Measurements from ENCODE around the gene CFTR.
"Not testable (repeated sequence)": the region's sequence is repeated elsewhere in the genome, so short reads cannot be mapped to it uniquely, and the experiment has no call there.

CFTR gene
- total RNA-seq: 0 to 8.3 (median 0) reads per million in 17 experiments

DNA sequence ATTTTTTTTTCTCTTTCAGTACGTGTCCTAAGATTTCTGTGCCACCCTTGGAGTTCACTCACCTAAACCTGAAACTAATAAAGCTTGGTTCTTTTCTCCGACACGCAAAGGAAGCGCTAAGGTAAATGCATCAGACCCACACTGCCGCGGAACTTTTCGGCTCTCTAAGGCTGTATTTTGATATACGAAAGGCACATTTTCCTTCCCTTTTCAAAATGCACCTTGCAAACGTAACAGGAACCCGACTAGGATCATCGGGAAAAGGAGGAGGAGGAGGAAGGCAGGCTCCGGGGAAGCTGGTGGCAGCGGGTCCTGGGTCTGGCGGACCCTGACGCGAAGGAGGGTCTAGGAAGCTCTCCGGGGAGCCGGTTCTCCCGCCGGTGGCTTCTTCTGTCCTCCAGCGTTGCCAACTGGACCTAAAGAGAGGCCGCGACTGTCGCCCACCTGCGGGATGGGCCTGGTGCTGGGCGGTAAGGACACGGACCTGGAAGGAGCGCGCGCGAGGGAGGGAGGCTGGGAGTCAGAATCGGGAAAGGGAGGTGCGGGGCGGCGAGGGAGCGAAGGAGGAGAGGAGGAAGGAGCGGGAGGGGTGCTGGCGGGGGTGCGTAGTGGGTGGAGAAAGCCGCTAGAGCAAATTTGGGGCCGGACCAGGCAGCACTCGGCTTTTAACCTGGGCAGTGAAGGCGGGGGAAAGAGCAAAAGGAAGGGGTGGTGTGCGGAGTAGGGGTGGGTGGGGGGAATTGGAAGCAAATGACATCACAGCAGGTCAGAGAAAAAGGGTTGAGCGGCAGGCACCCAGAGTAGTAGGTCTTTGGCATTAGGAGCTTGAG lies at the start of gene CFTR:
CFTR (plus strand) TSS at position 801 of the 830 bp plus-strand sequence. CDS start 70 bp downstream, outside the sequence.
- no peak for DNase-seq

DNA sequence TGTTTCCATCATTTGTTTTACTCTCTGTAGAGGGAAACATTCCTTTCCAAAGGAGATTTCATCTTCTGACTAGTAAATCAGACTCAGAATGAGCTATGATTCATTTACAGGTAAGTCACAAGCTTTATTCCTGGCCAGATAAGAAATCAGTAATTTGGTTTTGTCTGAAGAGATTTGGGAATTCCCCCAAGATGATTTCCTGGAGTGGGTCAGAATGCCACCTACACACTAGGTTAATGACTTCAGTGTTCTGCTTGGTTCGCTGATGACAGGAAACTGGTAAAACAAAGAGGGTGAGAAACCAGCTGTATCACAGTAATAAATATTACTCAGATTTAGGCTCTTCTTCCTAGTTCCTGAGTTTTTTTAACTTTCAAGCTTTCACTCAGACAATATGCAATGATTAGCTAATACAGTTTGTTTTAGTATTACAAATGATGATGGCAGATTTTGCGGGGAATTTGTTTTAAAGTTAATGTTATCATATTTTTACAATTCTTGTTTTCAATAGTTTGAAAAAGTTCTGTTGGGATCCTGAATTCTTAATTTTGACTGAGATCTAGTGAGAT lies 44.3 kb upstream of the CFTR start:
- DNase-seq: peak in 1 of 4 experiments; percentile 1

DNA sequence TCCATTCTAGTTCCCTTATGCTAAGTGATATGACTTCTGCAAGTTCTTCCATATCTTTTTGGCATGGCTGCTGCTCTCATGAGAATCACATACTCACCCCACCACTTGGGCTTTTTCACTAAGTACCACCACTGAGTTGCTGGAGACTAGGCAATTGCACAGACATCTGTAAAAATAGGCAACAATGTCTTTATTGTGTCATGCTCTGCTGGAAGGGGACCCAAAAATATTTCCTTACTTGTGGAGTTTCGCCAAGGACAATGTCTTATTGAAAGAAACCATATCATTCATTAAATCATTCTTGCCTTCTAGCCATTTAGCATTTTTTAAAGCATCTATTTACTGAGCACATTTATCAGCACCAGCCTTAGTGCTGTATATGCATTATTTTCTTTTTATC lies 35.2 kb upstream of the CFTR start:
- no peak for DNase-seq

GRCh38 chr7:117445206-117445605 lies 34.6 kb upstream of the CFTR start:
- DNase-seq: no peak

DNA sequence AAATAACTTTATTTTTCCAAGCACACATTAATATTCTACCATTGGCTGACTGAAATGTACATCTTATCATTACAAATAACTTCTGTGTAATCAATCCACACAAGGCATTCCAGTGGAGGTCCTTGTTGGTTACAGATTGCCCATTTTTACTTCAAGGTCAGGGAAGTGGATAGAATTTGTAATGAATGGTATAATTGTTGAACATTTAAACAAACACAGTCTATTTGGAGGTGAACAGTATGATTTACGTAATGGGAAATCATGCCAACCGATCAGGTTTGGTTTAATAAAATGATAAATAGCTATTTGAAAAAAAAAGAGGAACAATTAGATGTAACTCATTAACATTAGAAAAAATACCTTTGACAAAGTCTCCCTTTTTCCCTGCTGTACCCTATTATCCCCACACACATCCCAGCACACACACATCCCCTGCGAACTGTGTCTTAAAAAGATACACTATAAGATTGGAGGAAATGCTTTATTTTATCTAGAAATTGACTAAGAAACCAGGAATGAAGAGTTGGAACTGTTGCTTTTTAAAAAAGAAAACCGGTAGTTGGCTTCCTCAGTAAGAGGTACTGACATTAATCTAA lies 33.5 kb upstream of the CFTR start:
- no peak for DNase-seq

DNA sequence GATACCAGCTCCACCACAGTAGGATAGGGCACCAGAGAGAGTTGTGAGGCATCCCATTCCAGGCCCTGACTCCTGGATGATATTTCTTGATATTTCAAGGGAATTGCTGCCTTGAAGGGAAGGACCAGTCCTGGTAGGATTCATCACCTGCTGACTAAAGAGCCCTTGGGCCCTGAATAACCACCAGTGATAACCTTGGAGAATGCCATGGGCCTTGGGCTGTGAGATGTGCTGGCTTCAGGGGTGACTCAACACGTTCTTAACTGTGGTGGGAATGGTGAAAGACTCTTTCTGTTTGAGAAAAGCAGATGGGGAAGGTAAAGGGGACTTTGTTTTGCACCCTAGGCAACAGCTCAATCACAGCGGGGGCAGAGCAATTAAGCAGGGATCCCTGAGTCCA lies 31.2 kb upstream of the CFTR start:
- DNase-seq: no peak

DNA sequence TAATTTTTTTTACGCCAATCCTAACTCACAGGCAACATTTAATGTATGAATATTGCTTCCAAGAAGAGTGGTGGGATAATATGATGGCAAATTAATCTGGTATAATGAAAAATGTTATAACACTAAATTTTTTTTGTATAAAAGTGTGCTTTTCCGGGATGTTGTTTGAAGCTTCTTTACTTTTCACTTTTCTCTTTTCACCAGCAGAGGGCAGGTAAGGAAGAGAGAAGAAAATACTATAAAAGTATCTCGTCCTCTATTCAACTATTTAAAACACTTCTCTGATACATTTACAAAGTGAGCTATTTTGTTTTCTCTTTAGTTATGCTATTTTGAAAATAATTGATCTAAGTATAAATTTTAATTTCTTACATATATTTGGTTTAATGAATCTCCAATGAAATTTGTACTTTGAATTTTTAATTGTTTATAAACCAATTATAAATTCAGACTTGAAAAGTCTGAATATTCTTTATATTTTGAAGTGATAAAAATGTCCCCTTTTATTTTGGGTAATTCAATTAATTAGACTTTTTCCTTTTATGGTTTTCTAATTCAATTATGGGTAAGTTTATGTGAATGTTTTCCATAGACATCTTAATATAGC lies 20.7 kb upstream of the CFTR start:
- DNase-seq: peak in 3 of 4 experiments; percentile 13 to 66 (median 44)

DNA sequence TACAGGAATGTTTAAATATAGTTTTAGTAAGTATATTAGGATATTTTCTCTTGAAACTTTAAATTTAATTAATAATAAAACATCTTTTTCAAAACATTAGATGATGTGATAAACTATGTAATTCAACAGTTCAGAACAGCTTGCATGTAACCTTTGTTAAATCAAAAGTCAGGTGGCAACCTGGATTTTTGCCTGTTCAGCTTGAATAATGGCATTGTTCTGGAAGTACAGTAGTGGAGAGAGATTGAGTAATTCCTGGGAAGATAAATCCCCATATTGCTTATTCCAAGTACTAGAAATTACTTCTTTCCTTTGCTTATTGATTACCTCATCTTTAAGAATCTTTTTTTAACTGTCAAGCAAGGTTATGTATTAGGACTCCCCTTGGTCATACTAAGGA lies 20.1 kb upstream of the CFTR start:
- no peak for DNase-seq

GRCh38 chr7:117460815-117461214 lies 19.0 kb upstream of the CFTR start:
- DNase-seq: not testable (repeated sequence)

GRCh38 chr7:117468174-117468573 lies 11.7 kb upstream of the CFTR start:
- DNase-seq: no peak

DNA sequence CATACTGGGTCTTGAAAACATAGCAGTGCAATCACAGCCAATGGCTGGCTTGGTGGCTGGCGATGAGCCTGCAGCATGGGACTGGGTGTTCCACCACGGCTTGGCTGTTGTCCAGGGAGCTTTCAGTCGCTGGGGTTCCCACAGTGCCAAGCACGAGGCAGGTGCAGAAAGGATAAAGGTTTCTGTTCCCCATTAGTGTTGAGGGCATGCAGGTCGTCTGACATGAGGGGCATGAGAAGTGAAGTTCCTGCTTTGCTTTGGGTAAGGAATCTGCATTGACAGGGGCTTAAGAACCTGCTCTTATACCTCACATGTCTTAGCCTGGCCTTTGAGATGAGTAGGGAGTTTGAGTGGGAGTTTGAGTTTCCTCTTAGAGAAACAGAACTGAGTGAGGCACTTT lies 9.0 kb upstream of the CFTR start:
- DNase-seq: peak; percentile 7 to 57 (median 44)

DNA sequence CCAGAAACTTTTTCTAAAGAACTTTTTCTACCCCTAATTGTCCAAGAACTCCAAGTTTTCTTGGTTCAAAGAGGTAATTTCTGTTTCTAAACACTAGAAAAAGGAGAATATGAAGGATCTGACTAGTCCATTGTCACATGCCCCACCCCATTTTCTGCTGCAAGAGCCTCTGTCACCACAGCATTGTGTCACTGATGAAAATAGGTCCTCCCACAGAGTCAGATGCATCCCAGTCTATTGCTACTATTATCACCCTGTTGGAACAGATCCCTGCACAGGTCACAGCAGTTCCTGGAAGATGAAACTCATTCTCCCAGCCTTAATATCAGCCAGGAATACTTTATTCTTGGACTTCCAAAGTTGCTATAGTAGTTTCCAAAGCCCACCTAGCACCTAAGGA lies 7.5 kb upstream of the CFTR start:
- DNase-seq: peak; percentile 45 to 71 (median 66)

DNA sequence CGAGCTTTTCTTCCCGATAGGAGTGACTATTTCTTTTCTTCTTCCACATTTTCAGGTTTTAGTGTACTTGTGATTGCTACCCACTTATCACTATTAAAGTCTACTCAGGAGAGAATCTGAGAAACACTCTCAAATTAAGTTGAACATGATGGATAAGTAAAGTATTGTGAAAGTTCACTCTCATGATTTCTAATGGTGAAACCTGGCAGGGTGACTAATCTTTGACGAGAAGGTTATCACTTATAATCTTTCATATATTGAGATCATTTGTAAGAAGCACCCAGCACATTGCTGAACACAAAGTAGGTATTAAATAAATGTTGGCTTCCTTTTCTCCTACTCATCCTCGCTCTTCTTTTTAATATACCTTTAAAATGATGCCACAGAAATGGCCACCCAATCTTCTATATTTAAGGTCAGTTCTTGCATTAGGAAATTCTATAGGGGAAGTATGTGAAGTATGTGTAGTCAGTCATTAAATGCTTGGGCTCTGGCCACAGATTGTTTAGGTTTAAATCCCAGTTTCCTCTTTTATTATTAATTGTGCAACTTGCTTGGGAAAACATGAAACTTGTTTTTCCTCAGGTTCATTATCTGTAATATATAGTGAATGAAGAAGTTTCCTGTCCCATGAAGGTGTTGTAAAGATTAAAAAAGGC lies 3.1 kb upstream of the CFTR start:
- peak in 2 of 4 experiments; percentile 24 to 34 for DNase-seq

- DNase-seq: no peak
These were observed 995 bp upstream of the CFTR start for GRCh38 chr7:117478836-117479224.

GRCh38 chr7:117480055-117480362 lies 184 bp downstream of the CFTR start:
- DNase-seq: no peak

DNA sequence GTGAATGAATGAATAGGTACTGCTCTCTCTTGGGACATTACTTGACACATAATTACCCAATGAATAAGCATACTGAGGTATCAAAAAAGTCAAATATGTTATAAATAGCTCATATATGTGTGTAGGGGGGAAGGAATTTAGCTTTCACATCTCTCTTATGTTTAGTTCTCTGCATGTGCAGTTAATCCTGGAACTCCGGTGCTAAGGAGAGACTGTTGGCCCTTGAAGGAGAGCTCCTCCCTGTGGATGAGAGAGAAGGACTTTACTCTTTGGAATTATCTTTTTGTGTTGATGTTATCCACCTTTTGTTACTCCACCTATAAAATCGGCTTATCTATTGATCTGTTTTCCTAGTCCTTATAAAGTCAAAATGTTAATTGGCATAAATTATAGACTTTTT lies 1.2 kb downstream of the CFTR start:
- no peak for DNase-seq

DNA sequence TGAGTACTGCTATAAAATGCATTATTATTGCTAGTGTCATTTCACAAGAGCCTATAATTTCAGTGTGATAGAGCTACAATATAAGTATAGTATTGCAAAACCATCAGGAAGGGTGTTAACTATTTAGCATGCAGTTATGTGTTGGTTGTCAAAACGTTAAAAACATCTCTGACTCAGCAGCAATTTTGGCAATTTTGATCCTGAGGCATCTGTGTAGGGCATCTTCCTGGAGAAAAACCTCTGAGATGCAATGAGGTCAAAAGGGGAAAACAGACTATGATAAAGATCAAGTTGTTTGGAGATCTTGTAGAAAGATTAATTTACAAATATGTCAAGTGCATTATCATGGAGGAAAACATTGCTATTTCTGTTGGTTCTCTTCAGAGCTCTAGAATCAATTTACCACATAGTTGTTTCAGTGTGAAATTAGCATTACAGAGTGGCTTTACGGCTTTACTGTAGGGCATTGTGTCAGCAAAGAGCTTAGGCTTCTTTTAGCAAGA lies 5.3 kb downstream of the CFTR start:
- no peak for DNase-seq

DNA sequence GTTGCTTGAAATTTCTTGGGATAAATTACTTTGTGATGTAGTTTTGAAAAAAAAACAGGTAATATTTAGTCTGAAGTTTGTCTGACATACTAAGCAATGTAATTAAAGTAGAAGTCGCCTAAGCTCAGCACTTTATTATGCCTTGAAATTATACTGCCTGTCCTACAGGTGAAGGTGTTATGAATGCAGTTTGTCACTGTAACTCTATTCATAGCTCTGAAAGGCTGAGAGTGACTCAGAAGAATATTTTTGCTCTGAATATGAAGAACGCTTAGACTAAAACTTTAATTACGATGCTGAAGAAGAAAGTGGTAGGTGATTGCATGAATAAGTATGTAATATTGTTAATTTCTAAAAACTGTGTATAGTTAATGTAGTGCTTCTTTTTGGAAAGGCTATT lies 9.2 kb downstream of the CFTR start:
- DNase-seq: no peak

- no peak for DNase-seq
These were observed 9.6 kb downstream of the CFTR start for GRCh38 chr7:117489430-117489829.

- DNase-seq: no peak
These were observed 10.1 kb downstream of the CFTR start for GRCh38 chr7:117489911-117490310.

DNA sequence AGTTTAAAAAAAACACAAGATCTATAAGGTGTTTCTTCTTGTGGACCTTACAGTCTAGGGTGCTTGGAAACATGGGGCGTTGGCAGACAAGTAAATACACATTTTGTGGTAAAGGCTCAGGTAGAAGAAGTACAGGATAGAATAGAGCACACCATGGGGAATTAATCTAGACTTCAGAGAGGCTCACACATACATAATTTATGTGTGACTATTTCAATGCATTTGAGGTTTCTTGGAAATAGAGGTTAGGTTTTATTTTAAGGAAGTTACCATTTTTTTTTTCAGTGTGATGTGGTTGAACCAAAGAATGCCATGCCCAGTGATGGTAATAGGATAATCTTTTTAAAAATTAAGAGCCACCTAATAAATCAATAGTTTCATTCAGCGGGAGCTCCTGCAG lies 12.8 kb downstream of the CFTR start:
- no peak for DNase-seq

GRCh38 chr7:117493460-117493859 lies 13.6 kb downstream of the CFTR start:
- DNase-seq: peak in 1 of 4 experiments; percentile 6

DNA sequence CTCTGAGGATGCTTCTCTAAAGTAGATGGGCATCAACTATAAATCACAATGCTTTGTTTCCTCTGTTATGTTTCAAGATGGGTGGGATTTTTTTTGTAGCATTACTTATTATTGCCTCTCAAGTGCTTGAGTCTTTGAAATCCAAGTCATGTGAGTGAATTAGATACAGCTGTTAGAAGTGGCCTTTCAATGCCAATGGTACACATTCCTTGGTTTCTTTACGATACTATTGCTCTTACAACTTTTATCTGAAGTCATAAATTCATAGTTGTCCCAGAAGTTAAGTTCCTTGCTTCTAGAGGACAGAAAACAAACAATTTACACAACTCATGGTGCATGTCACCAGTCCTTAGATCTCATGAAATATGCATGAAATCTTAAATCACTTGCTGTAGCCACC lies 15.5 kb downstream of the CFTR start:
- no peak for DNase-seq

Measured in suppressor macrophage (primary cell).